ENCODE measurements around the gene OR2T2. TPM values are rescaled to one million over a fixed set of nuclear protein-coding genes. Genes with fewer than 3 reads are reported as not detected.
"Not testable (repeated sequence)": the region's sequence is repeated elsewhere in the genome, so short reads cannot be mapped to it uniquely, and the experiment has no call there.

The OR2T2 gene
- polyA plus RNA-seq, 3 donors: not detected

DNA sequence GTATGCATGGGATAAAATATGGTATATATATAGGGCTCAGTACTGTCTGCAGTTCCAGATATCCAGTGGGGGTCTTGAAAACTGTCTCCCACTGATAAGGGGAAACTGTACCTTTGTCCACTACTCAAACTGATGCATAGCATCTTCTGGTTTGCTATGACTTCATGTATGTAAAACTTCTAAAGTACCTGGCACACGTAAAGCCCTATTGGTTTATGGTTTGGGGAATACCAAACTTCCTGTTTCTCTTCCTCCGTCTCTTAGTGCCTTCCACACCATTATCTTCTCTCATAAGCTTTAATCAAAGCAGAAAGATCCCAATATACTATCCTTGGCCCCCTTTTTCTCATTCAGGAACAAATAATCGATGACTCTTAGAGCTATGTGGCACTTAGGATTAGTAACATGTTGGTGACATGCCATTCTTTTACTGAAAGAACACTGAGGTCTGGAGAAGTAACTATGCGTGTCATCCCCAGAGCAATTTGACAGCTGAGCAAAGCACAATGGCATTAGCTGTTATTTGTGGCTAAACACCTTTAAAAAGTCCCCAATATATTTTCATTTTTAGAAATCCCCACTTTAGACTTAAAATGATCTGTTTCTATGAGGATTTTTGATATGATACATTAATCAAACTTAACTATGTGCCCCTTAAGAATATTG is 3.1 kb downstream of the OR2T2 start:
- H2AFZ ChIP-seq (ENCODE audit: insufficient read depth, low read depth, low read length, poor library complexity, severe bottlenecking); H3K9me3 ChIP-seq (replicated peaks in 1 of 2; ENCODE audit: control insufficient read depth in 1 of 2, insufficient read depth in 1 of 2, low read length in 2 of 2); H3K27me3 Mint-ChIP-seq (ENCODE audit: low read depth in 3 of 3); H3K36me3 Mint-ChIP-seq; H4K20me1 ChIP-seq (ENCODE audit: insufficient read depth, low read length); H3K79me2 ChIP-seq (ENCODE audit: insufficient read depth, low read length); H3K4me1 ChIP-seq (ENCODE audit: control insufficient read depth in 1 of 2, insufficient read depth in 2 of 2, low read length in 2 of 2); intact Hi-C loops (cut with micrococcal nuclease); H3K9me3 Mint-ChIP-seq; H3K27me3 ChIP-seq (ENCODE audit: control insufficient read depth in 2 of 2, insufficient read depth in 2 of 2, low read length in 2 of 2); H3K27ac ChIP-seq (ENCODE audit: low read depth in 1 of 2, low read length in 2 of 2); H3K4me3 Mint-ChIP-seq; H3K9ac ChIP-seq (ENCODE audit: insufficient read depth, low read length, poor library complexity, severe bottlenecking); H3K4me3 ChIP-seq (replicated peaks in 1 of 3; ENCODE audit: low read depth in 2 of 3, low read length in 3 of 3); H3K4me1 Mint-ChIP-seq; DNase-seq; H3K4me2 ChIP-seq (replicated peaks; ENCODE audit: extremely low read depth, low read length, poor library complexity, severe bottlenecking); H3K27ac Mint-ChIP-seq; H3K36me3 ChIP-seq (replicated peaks in 1 of 2; ENCODE audit: control insufficient read depth in 1 of 2, insufficient read depth in 2 of 2, low read length in 2 of 2): not testable (repeated sequence)
- WGBS (ENCODE audit: insufficient coverage): no CpG with 5 or more reads among the region's 4 CpGs

DNA sequence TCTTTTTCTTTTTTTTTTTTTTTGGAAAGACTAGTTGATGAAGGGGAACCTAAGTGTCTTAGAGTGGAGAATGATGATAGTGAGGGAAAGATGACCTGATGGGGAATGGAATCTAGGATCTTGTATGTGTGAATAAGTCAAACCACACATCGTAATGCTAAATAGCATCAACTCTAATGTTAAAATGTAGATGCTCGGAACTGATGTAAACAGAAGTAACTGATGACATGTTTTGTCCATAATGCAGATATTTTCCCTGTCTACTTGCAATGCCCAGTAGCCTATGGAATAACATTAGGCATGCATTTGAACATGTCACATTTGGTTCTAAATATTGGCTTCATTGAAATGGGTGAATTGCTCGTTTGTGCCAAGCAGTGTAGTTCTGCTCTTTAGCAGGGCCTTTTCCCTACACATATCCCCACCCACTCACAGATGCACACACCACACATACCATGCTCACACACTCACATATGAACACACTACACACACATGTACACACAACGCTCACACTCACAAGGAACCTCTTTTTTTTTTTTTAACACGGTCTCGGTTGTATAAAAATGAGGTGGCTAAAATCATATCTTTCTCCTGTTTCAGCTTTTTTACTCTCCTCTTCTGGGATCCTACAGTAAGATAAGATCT is 4.5 kb downstream of the OR2T2 start:
- H3K79me2 ChIP-seq (ENCODE audit: insufficient read depth, low read length); intact Hi-C loops (cut with micrococcal nuclease); DNase-seq; H3K36me3 Mint-ChIP-seq; H3K27ac ChIP-seq (ENCODE audit: low read depth in 1 of 2, low read length in 2 of 2); H3K4me2 ChIP-seq (replicated peaks; ENCODE audit: extremely low read depth, low read length, poor library complexity, severe bottlenecking); H3K4me1 ChIP-seq (ENCODE audit: control insufficient read depth in 1 of 2, insufficient read depth in 2 of 2, low read length in 2 of 2); H3K4me1 Mint-ChIP-seq; H3K27me3 ChIP-seq (ENCODE audit: control insufficient read depth in 2 of 2, insufficient read depth in 2 of 2, low read length in 2 of 2); H3K9me3 Mint-ChIP-seq; H3K9me3 ChIP-seq (replicated peaks in 1 of 2; ENCODE audit: control insufficient read depth in 1 of 2, insufficient read depth in 1 of 2, low read length in 2 of 2); H3K27ac Mint-ChIP-seq; H4K20me1 ChIP-seq (ENCODE audit: insufficient read depth, low read length); H3K9ac ChIP-seq (ENCODE audit: insufficient read depth, low read length, poor library complexity, severe bottlenecking); H2AFZ ChIP-seq (ENCODE audit: insufficient read depth, low read depth, low read length, poor library complexity, severe bottlenecking); H3K4me3 Mint-ChIP-seq; H3K36me3 ChIP-seq (replicated peaks in 1 of 2; ENCODE audit: control insufficient read depth in 1 of 2, insufficient read depth in 2 of 2, low read length in 2 of 2); H3K27me3 Mint-ChIP-seq (ENCODE audit: low read depth in 3 of 3); H3K4me3 ChIP-seq (replicated peaks in 1 of 3; ENCODE audit: low read depth in 2 of 3, low read length in 3 of 3): not testable (repeated sequence)
- WGBS (ENCODE audit: insufficient coverage): no CpG with 5 or more reads among the region's 6 CpGs

DNA sequence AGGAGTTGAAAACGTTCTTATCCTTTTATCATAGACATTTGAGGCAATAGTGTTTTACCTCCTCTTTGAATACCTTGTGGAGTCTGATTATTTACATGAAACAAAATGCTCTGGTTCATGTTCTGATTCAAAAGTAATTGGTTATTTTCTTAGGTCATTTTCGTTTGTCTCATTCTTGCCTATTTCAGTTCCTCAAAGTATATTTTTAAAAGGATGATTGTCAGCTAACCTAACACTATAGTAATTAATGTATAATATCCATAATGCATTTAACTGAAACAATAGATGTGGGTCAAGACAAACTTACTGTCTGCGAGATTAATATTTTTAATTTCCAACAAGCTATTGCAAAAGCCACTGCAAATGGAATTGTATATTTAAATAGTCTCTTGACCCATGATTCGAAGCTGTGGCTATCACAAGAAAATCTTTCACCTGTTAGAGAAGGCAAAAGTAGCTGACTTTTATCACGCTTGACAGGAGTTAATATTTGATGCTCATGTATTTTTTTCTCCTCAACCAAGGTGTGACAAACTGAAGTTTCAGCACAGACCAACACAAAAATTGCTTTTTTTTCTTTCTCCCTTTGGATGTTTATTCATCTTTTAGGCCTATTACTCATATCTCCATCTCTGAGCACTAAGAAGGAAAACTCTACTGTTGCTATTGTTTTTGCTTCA is 5.2 kb downstream of the OR2T2 start:
- H2AFZ ChIP-seq (ENCODE audit: insufficient read depth, low read depth, low read length, poor library complexity, severe bottlenecking); H3K27ac Mint-ChIP-seq; H3K27me3 Mint-ChIP-seq (ENCODE audit: low read depth in 3 of 3); H3K9ac ChIP-seq (ENCODE audit: insufficient read depth, low read length, poor library complexity, severe bottlenecking); DNase-seq; H3K36me3 ChIP-seq (replicated peaks in 1 of 2; ENCODE audit: control insufficient read depth in 1 of 2, insufficient read depth in 2 of 2, low read length in 2 of 2); H3K4me1 Mint-ChIP-seq; H3K79me2 ChIP-seq (ENCODE audit: insufficient read depth, low read length); H3K4me3 ChIP-seq (replicated peaks in 1 of 3; ENCODE audit: low read depth in 2 of 3, low read length in 3 of 3); H3K4me2 ChIP-seq (replicated peaks; ENCODE audit: extremely low read depth, low read length, poor library complexity, severe bottlenecking); H3K36me3 Mint-ChIP-seq; H3K4me3 Mint-ChIP-seq; H3K27me3 ChIP-seq (ENCODE audit: control insufficient read depth in 2 of 2, insufficient read depth in 2 of 2, low read length in 2 of 2); H3K27ac ChIP-seq (ENCODE audit: low read depth in 1 of 2, low read length in 2 of 2); H3K4me1 ChIP-seq (ENCODE audit: control insufficient read depth in 1 of 2, insufficient read depth in 2 of 2, low read length in 2 of 2); intact Hi-C loops (cut with micrococcal nuclease); H3K9me3 Mint-ChIP-seq; H4K20me1 ChIP-seq (ENCODE audit: insufficient read depth, low read length); H3K9me3 ChIP-seq (replicated peaks in 1 of 2; ENCODE audit: control insufficient read depth in 1 of 2, insufficient read depth in 1 of 2, low read length in 2 of 2): not testable (repeated sequence)
- no CpG with 5 or more reads among the region's 5 CpGs for WGBS (ENCODE audit: insufficient coverage)

DNA sequence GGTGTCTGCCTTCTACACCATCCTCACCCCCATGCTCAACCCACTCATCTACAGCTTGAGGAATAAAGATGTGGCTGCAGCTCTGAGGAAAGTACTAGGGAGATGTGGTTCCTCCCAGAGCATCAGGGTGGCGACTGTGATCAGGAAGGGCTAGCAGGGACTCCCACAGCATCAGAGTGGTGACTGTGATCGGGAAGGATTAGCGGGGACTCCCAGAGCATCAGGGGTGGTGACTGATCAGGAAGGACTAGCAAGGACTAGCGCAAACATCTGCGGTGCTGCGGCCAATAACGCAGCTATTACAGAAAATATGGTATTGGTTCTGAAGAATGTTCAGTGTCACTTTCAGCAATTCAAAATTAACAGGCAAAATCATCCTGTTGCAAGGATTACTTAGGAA is 8.2 kb downstream of the OR2T2 start:
- intact Hi-C loops (cut with micrococcal nuclease); H3K27me3 ChIP-seq (ENCODE audit: control insufficient read depth in 2 of 2, insufficient read depth in 2 of 2, low read length in 2 of 2); H3K27me3 Mint-ChIP-seq (ENCODE audit: low read depth in 3 of 3); H3K4me1 ChIP-seq (ENCODE audit: control insufficient read depth in 1 of 2, insufficient read depth in 2 of 2, low read length in 2 of 2); H3K36me3 Mint-ChIP-seq; H3K36me3 ChIP-seq (replicated peaks in 1 of 2; ENCODE audit: control insufficient read depth in 1 of 2, insufficient read depth in 2 of 2, low read length in 2 of 2); H3K9me3 Mint-ChIP-seq; H3K4me3 ChIP-seq (replicated peaks in 1 of 3; ENCODE audit: low read depth in 2 of 3, low read length in 3 of 3); H4K20me1 ChIP-seq (ENCODE audit: insufficient read depth, low read length); H3K79me2 ChIP-seq (ENCODE audit: insufficient read depth, low read length); H3K4me2 ChIP-seq (replicated peaks; ENCODE audit: extremely low read depth, low read length, poor library complexity, severe bottlenecking); DNase-seq; H2AFZ ChIP-seq (ENCODE audit: insufficient read depth, low read depth, low read length, poor library complexity, severe bottlenecking); H3K9ac ChIP-seq (ENCODE audit: insufficient read depth, low read length, poor library complexity, severe bottlenecking); H3K27ac ChIP-seq (ENCODE audit: low read depth in 1 of 2, low read length in 2 of 2); H3K4me3 Mint-ChIP-seq; H3K4me1 Mint-ChIP-seq; H3K27ac Mint-ChIP-seq; H3K9me3 ChIP-seq (replicated peaks in 1 of 2; ENCODE audit: control insufficient read depth in 1 of 2, insufficient read depth in 1 of 2, low read length in 2 of 2): not testable (repeated sequence)
- WGBS (ENCODE audit: insufficient coverage): no CpG with 5 or more reads among the region's 7 CpGs
